T47D (cell line): ENCODE data around the gene GAB1.

ENCODE experiments used
- DNase-seq, 2 experiments: peaks; one replicate each; pipeline versions ENCODE4 v3.0.0 to v3.0.0-alpha.2; 2011 to 2012; ENCODE audit warnings: low read depth in 1 of 2, low spot score in 1 of 2
- JUND ChIP-seq: IDR thresholded peaks from 2 replicates; pipeline ENCODE4 v1.6.1; 2012; ENCODE audit warnings: low read depth
- in situ Hi-C: cut with HindIII; loops from 2 replicates; pipeline ENCODE4 v1.10.0; 2016; ENCODE audit warnings: low sequenced_read_pairs, low pct_unique_long_range_greater_than_20kb

The GAB1 gene

GRCh38 chr4:143311924-143312323, 24.8 kb upstream of the GAB1 start:
- no peak for TF ChIP-seq JUND
- in situ Hi-C loops = no loop called here
- DNase-seq = no peak

GRCh38 chr4:143313521-143313920, 23.2 kb upstream of the GAB1 start:
- in situ Hi-C loops = no loop called here
- DNase-seq = no peak
- no peak for TF ChIP-seq JUND

- no peak for DNase-seq
- in situ Hi-C loops = no loop called here
- no peak for TF ChIP-seq JUND
These were observed 22.7 kb upstream of the GAB1 start for GRCh38 chr4:143313996-143314395.

GRCh38 chr4:143320113-143320512, 16.6 kb upstream of the GAB1 start:
- no peak for DNase-seq
- TF ChIP-seq JUND = no peak
- in situ Hi-C loops = no loop called here

- no peak for TF ChIP-seq JUND
- no peak for DNase-seq
- in situ Hi-C loops = no loop called here
These were observed 9.9 kb upstream of the GAB1 start for GRCh38 chr4:143326735-143327134.

- no peak for DNase-seq
- in situ Hi-C loops = no loop called here
- TF ChIP-seq JUND = no peak
These were observed 6.7 kb upstream of the GAB1 start for GRCh38 chr4:143329985-143330384.

- TF ChIP-seq JUND = no peak
- in situ Hi-C loops = no loop called here
- DNase-seq = peak in 1 of 2 experiments; percentile 91
These were observed 496 bp upstream of the GAB1 start for GRCh38 chr4:143335979-143336780.

GRCh38 chr4:143337600-143338287, 1.1 kb downstream of the GAB1 start:
- in situ Hi-C loops = no loop called here
- no peak for TF ChIP-seq JUND
- DNase-seq = peak in 1 of 2 experiments; percentile 40

- no peak for DNase-seq
- in situ Hi-C loops = no loop called here
These were observed 1.6 kb downstream of the GAB1 start for GRCh38 chr4:143338313-143338712.

GRCh38 chr4:143339497-143339896, 2.8 kb downstream of the GAB1 start:
- DNase-seq = no peak
- in situ Hi-C loops = no loop called here
- TF ChIP-seq JUND = no peak

More at GRCh38 chr4:143338313-143338712, 1.6 kb downstream of the GAB1 start:
- TF ChIP-seq JUND = no peak

GRCh38 chr4:143341186-143341755, 4.6 kb downstream of the GAB1 start:
- no peak for DNase-seq
- in situ Hi-C loops = no loop called here
- TF ChIP-seq JUND = no peak

- DNase-seq = no peak
- in situ Hi-C loops = no loop called here
- TF ChIP-seq JUND = no peak
These were observed 6.7 kb downstream of the GAB1 start for GRCh38 chr4:143343276-143343831.

GRCh38 chr4:143344041-143344440, 7.4 kb downstream of the GAB1 start:
- TF ChIP-seq JUND = no peak
- DNase-seq = no peak
- in situ Hi-C loops = no loop called here
